Right lobe of liver (tissue), 6 donors: ENCODE data around the gene LPAR1. TPM values are rescaled to one million over a fixed set of nuclear protein-coding genes. Genes with fewer than 3 reads are reported as not detected.

Experiments
- ATAC-seq, 4 donors: fragments of 200-7000 bp; cut with Tn5 transposase; one replicate each; pipeline ENCODE4 v1.9.1; 2020; ENCODE audit warnings: mild to moderate bottlenecking in 4 of 4, moderate library complexity in 4 of 4
- DNase-seq, 3 donors: peaks; one replicate each; pipeline ENCODE4 v3.0.0-alpha.2; 2020
- H3K27ac ChIP-seq, 3 donors: fragments of 200-600 bp; one replicate each; pipeline ENCODE4 v1.8.0; 2022
- H3K27me3 ChIP-seq, 2 donors: fragments of 200-600 bp; one replicate each; pipeline ENCODE4 v1.8.0; 2022
- H3K36me3 ChIP-seq, 4 donors: fragments of 200-600 bp; sonication (generic) in 1 of 4; one replicate each; pipeline versions ENCODE4 v1.5.1 to v1.8.0; 2017 to 2022; ENCODE audit warnings: control low read depth in 1 of 4
- H3K4me1 ChIP-seq, 4 donors: fragments of 200-600 bp; sonication (generic) in 1 of 4; one replicate each; pipeline versions ENCODE4 v1.5.1 to v1.8.0; 2017 to 2022; ENCODE audit warnings: control low read depth in 1 of 4
- H3K4me3 ChIP-seq, 3 donors: fragments of 200-600 bp; one replicate each; pipeline ENCODE4 v1.8.0; 2022
- H3K9me3 ChIP-seq, 4 donors: fragments of 200-600 bp; sonication (generic) in 1 of 4; one replicate each; pipeline versions ENCODE4 v1.5.1 to v1.8.0; 2017 to 2022; ENCODE audit warnings: control low read depth in 1 of 4
- CTCF ChIP-seq, 4 donors: fragments of 200-600 bp in 3 of 4; fragments of 450-650 bp in 1 of 4; IDR thresholded peaks; one replicate each; pipeline versions ENCODE4 v1.5.1 to v1.8.0; 2016 to 2022; ENCODE audit warnings: antibody characterized with exemption in 4 of 4, mild to moderate bottlenecking in 2 of 4
- POLR2A ChIP-seq: fragments of 450-650 bp; IDR thresholded peaks from one replicate; pipeline ENCODE4 v1.6.1; 2017; ENCODE audit warnings: antibody characterized with exemption, mild to moderate bottlenecking
- WGBS: methylation state at CpG from one replicate; pipeline ENCODE4 v1.1.6; 2018; ENCODE audit warnings: low coverage, low lambda C conversion rate; ENCODE audit not compliant: insufficient coverage; ENCODE audit errors: missing lambda C conversion rate; 5-methylcytosine and 5-hydroxymethylcytosine counted together
- intact Hi-C, 2 donors: fragments of 100-400 bp; cut with DNase I; formaldehyde crosslinking; loops; one replicate each; pipeline versions ENCODE4 v1.11.2 to v1.14.1; 2022
- total RNA-seq, 6 experiments: library from RNA; depleted of rRNA in 2 of 6; stranded (reverse); fragments of >200 nt in 2 of 6; fragmentation: NEBNext Ultra II Directional in 3 of 6; extraction: Animal tissue kit (Norgen Biotek cat#: 25700) in 3 of 6; gene quantifications; one replicate each; pipeline versions ENCODE4 v1.1.0 to v1.2.4, GENCODE V29; 2016 to 2023
- donor health status: DM: no; HTN: yes; CAD: no.
- donor health status: DM: no; HTN: no; CAD: no.
- donor health status: DM: no; HTN: no; CAD: no.
- donor health status: DM: no; HTN: yes; CAD: no.
- donor health status: DM: no; HTN: yes; CAD: no.

Gene LPAR1
- total RNA-seq, 6 experiments from 2014 or later = 0.66 to 1.6 (median 1.2) TPM

GRCh38 chr9:110897943-110898342 lies 140.3 kb downstream of the LPAR1 start:
- no peaks in the 10 kb centered on the region for H3K9me3 ChIP-seq

GRCh38 chr9:110895147-110895905 lies 142.9 kb downstream of the LPAR1 start:
- ATAC-seq (no peak), DNase-seq (no peak)
- no peak overlapping the region for H3K27ac ChIP-seq
- no peaks in the 10 kb centered on the region for H3K9me3 ChIP-seq
- H3K4me1 ChIP-seq = no peaks in the 10 kb centered on the region
- H3K4me3 ChIP-seq = no peak overlapping the region
- intact Hi-C loops = no loop called here
- no peaks in the 10 kb centered on the region for H3K36me3 ChIP-seq
- TF ChIP-seq CTCF (IDR thresholded peaks at IDR 0.05) = no peak
- TF ChIP-seq POLR2A = no peak
- 47% methylated on average over 6 of the region's 7 CpGs for WGBS
- no peaks in the 10 kb centered on the region for H3K27me3 ChIP-seq

More at GRCh38 chr9:110897943-110898342, 140.3 kb downstream of the LPAR1 start:
- no peak for DNase-seq
- no peak overlapping the region for H3K27ac ChIP-seq
- 67% methylated on average over 1 of the region's 1 CpG for WGBS
- no peaks in the 10 kb centered on the region for H3K4me1 ChIP-seq
- ATAC-seq = no peak
- intact Hi-C loops = no loop called here
- H3K4me3 ChIP-seq = no peak overlapping the region
- H3K36me3 ChIP-seq = no peaks in the 10 kb centered on the region
- H3K27me3 ChIP-seq = no peaks in the 10 kb centered on the region
- no peak for TF ChIP-seq CTCF (IDR thresholded peaks at IDR 0.05)

- Histone ChIP-seq H3K27ac (no peak overlapping the region), H3K4me3 (no peak overlapping the region), H3K4me1 (no peaks in the 10 kb centered on the region), H3K9me3 (no peaks in the 10 kb centered on the region), H3K36me3 (no peaks in the 10 kb centered on the region), H3K27me3 (no peaks in the 10 kb centered on the region)
- ATAC-seq (no peak), DNase-seq (no peak)
- 67% methylated on average over 5 of the region's 5 CpGs for WGBS
- TF ChIP-seq POLR2A (no peak), CTCF (IDR thresholded peaks at IDR 0.05) (no peak)
- intact Hi-C loops = no loop called here
Measured at GRCh38 chr9:110894731-110895130, 143.5 kb downstream of the LPAR1 start.

- ATAC-seq (no peak), DNase-seq (no peak)
- no peak overlapping the region for H3K4me3 ChIP-seq
- WGBS = 88% methylated on average over 1 of the region's 1 CpG
- TF ChIP-seq CTCF (IDR thresholded peaks at IDR 0.05) = no peak
- TF ChIP-seq POLR2A = no peak
- intact Hi-C loops = no loop called here
- H3K27me3 ChIP-seq = no peaks in the 10 kb centered on the region
- H3K27ac ChIP-seq = no peak overlapping the region
- H3K9me3 ChIP-seq = peaks cover 0 to 4% (median 0%) of the 10 kb centered on the region in 4 donors
- no peaks in the 10 kb centered on the region for H3K36me3 ChIP-seq
- H3K4me1 ChIP-seq = no peaks in the 10 kb centered on the region
Measured at GRCh38 chr9:110892689-110893088, 145.6 kb downstream of the LPAR1 start.
